Endothelial cell of umbilical vein (primary cell): ENCODE data around the gene PDGFB. TPM values are rescaled to one million over a fixed set of nuclear protein-coding genes. Genes with fewer than 3 reads are reported as not detected.

Experiments used
- BruUV-seq: library from RNA; stranded (reverse); fragments of 400-500 nt; replicated peaks from 2 replicates; lab custom pipeline; 2021; lab: Mats Ljungman, UMichigan
- CTCF ChIA-PET: fragments of 300-600, 350-600 bp; sonication (Branson Sonifier 250); formaldehyde crosslinking; loops from one replicate; lab custom pipeline; 2021; ENCODE audit warnings: antibody characterized with exemption, inconsistent platforms; lab: Charles Lee
- POLR2A ChIA-PET: fragments of 300-600, 350-600 bp; sonication (Branson Sonifier 250); formaldehyde crosslinking; loops from one replicate; lab custom pipeline; 2021; ENCODE audit warnings: antibody characterized with exemption, inconsistent platforms; lab: Charles Lee
- DNase-seq: peaks from one replicate; pipeline ENCODE4 v3.0.0-alpha.2; 2011; ENCODE audit warnings: low read depth, low spot score
- FAIRE-seq: peaks from 2 replicates; lab custom pipeline; 2011; peaks lifted over from hg19 to GRCh38; lab: Jason Lieb, UNC
- H2AFZ ChIP-seq: 2 replicates; pipeline ENCODE4 v1.6.0; 2012; ENCODE audit warnings: low read depth, low read length, control low read depth, inconsistent platforms
- H3K27ac ChIP-seq: 2 replicates; pipeline ENCODE4 v1.5.1; 2011; ENCODE audit warnings: low read depth, mild to moderate bottlenecking, control low read depth, low read length, moderate library complexity; ENCODE audit not compliant: insufficient read depth
- H3K27me3 ChIP-seq, 2 experiments: 2 replicates each; pipeline versions ENCODE4 v1.6.0 to v1.6.1; 2011; ENCODE audit warnings: low read length in 2 of 2, mixed read lengths in 1 of 2; ENCODE audit not compliant: control insufficient read depth in 2 of 2, insufficient read depth in 2 of 2
- H3K36me3 ChIP-seq, 2 experiments: 2 replicates in 1 of 2; 3 replicates in 1 of 2; pipeline ENCODE4 v1.5.1; 2011; ENCODE audit warnings: low read length in 2 of 2, mild to moderate bottlenecking in 1 of 2, moderate library complexity in 1 of 2; ENCODE audit not compliant: control insufficient read depth in 2 of 2, insufficient read depth in 2 of 2; ENCODE audit errors: extremely low read depth in 1 of 2
- H3K4me1 ChIP-seq: 3 replicates; pipeline ENCODE4 v1.5.1; 2011; ENCODE audit warnings: mild to moderate bottlenecking, low read length; ENCODE audit not compliant: control insufficient read depth, insufficient read depth; ENCODE audit errors: extremely low read depth
- H3K4me2 ChIP-seq: 2 replicates; pipeline ENCODE4 v1.6.1; 2011; ENCODE audit warnings: low read length, control low read depth, mixed read lengths; ENCODE audit not compliant: insufficient read depth
- H3K4me3 ChIP-seq, 3 experiments: fragments of 200-600 bp in 1 of 3; sonication (generic), shearing (Covaris generic) in 1 of 3; replicated peaks in 1 of 3; 2 replicates each; pipeline ENCODE4 v1.5.1; 2011 to 2016; ENCODE audit warnings: control low read depth in 3 of 3, low read length in 3 of 3, mild to moderate bottlenecking in 2 of 3, inconsistent platforms in 1 of 3, low read depth in 1 of 3, moderate library complexity in 1 of 3; ENCODE audit not compliant: insufficient read depth in 1 of 3
- H3K79me2 ChIP-seq: 2 replicates; pipeline ENCODE4 v1.6.0; 2012; ENCODE audit warnings: low read length, inconsistent platforms; ENCODE audit not compliant: control insufficient read depth, insufficient read depth
- H3K9ac ChIP-seq: replicated peaks from 2 replicates; pipeline ENCODE3; 2011; ENCODE audit warnings: low read length, control low read depth; ENCODE audit not compliant: insufficient read depth; ENCODE audit errors: extremely low read depth
- H3K9me1 ChIP-seq: replicated peaks from 3 replicates; pipeline ENCODE4 v1.6.0; 2011; ENCODE audit warnings: mild to moderate bottlenecking, low read length; ENCODE audit not compliant: control insufficient read depth, insufficient read depth; ENCODE audit errors: extremely low read depth
- H3K9me3 ChIP-seq: replicated peaks from 2 replicates; pipeline ENCODE4 v1.5.1; 2012; ENCODE audit warnings: low read length, inconsistent platforms; ENCODE audit not compliant: control insufficient read depth, insufficient read depth
- H4K20me1 ChIP-seq: replicated peaks from 2 replicates; pipeline ENCODE3; 2011; ENCODE audit warnings: mild to moderate bottlenecking, low read length; ENCODE audit not compliant: control insufficient read depth, insufficient read depth; ENCODE audit errors: extremely low read depth
- CTCF ChIP-seq, 2 donors: IDR thresholded peaks; 1 replicate in 1 of 2; 2 replicates in 1 of 2; pipeline ENCODE4 v1.5.1; 2011; ENCODE audit warnings: low read length in 2 of 2, mild to moderate bottlenecking in 2 of 2, moderate library complexity in 2 of 2, control low read depth in 1 of 2, inconsistent platforms in 1 of 2, low read depth in 1 of 2; ENCODE audit not compliant: insufficient read depth in 1 of 2; ENCODE audit errors: extremely low read depth in 1 of 2
- EZH2 ChIP-seq: IDR thresholded peaks from 2 replicates; pipeline ENCODE4 v1.6.1; 2012; ENCODE audit warnings: borderline replicate concordance, low read depth, mild to moderate bottlenecking, moderate library complexity, low read length, inconsistent platforms; ENCODE audit not compliant: severe bottlenecking
- FOS ChIP-seq: IDR thresholded peaks from 2 replicates; pipeline ENCODE4 v1.6.1; 2011; ENCODE audit warnings: mild to moderate bottlenecking, low read length, moderate library complexity, borderline replicate concordance; ENCODE audit not compliant: insufficient read depth
- GATA2 ChIP-seq: IDR thresholded peaks from 2 replicates; pipeline ENCODE4 v1.7.0; 2011; ENCODE audit warnings: low read depth, mild to moderate bottlenecking, moderate library complexity, mixed read lengths, low read length; ENCODE audit not compliant: insufficient read length, insufficient read depth
- JUN ChIP-seq: IDR thresholded peaks from 2 replicates; pipeline ENCODE4 v1.6.1; 2011; ENCODE audit warnings: borderline replicate concordance, low read depth; ENCODE audit not compliant: insufficient read length, insufficient read depth
- MAX ChIP-seq: IDR thresholded peaks from 2 replicates; pipeline ENCODE4 v1.6.1; 2011; ENCODE audit not compliant: insufficient read depth, insufficient read length
- MYC ChIP-seq: IDR thresholded peaks from one replicate; pipeline ENCODE4 v1.6.1; 2011; ENCODE audit warnings: mild to moderate bottlenecking, low read depth, low read length
- POLR2A ChIP-seq: IDR thresholded peaks from 2 replicates; pipeline ENCODE4 v1.6.1; 2012; ENCODE audit warnings: low read depth, mild to moderate bottlenecking, control low read depth, low read length
- POLR2AphosphoS5 ChIP-seq: IDR thresholded peaks from 2 replicates; pipeline ENCODE4 v1.6.1; 2012; ENCODE audit warnings: low read depth, mild to moderate bottlenecking, control low read depth, low read length, moderate library complexity; ENCODE audit not compliant: insufficient read depth
- dilution Hi-C: fragments of 300-500 bp; cut with MboI; formaldehyde crosslinking; loops from one replicate; pipeline ENCODE4 v1.15.0; 2019; ENCODE audit warnings: low sequenced_read_pairs; ENCODE audit not compliant: extremely low pct_ligation_motif_present
- intact Hi-C: fragments of 100-400 bp; cut with micrococcal nuclease; formaldehyde crosslinking; loops from one replicate; pipeline ENCODE4 v1.10.0; 2022
- polyA plus RNA-seq, 4 experiments: library from polyadenylated mRNA; depleted of rRNA in 3 of 4; stranded (reverse) in 3 of 4; unstranded in 1 of 4; fragments of >200 nt; gene quantifications; 2 replicates each; pipeline versions ENCODE4 v1.2.1 to v1.2.3, GENCODE V29; 2011 to 2012; ENCODE audit warnings: missing spikeins in 1 of 4
- total RNA-seq: library from RNA; stranded (reverse); gene quantifications from 2 replicates; pipeline ENCODE4 v1.2.3, GENCODE V29; 2021

PDGFB gene
- total and polyA plus RNA-seq, 2 donors (not counting 3 experiments of a cell fraction or from before 2014, with no cell fraction given): 135 to 240 TPM

GRCh38 chr22:39179841-39180335 lies 64.9 kb downstream of the PDGFB start:
- H4K20me1 ChIP-seq: no peaks in the 10 kb centered on the region
- no TSS peak for BruUV-seq
- peak overlapping the region; percentile 41 for H2AFZ ChIP-seq
- H3K27me3 ChIP-seq: no peaks in the 10 kb centered on the region
- H3K9me1 ChIP-seq: no peaks in the 10 kb centered on the region
- no peak overlapping the region for H3K4me2 ChIP-seq
- H3K4me1 ChIP-seq: peaks cover 51% of the 10 kb centered on the region
- POLR2A ChIA-PET: no interaction called here
- FAIRE-seq: no peak
- H3K9ac ChIP-seq: no peak overlapping the region
- DNase-seq: no peak
- no peaks in the 10 kb centered on the region for H3K79me2 ChIP-seq
- dilution Hi-C loops (no loop called here), intact Hi-C loops (loop anchor here (10.0 kb wide), 1 partner anchor 345 kb away; the partner anchor contains the start of gene ATF4)
- CTCF ChIA-PET: interaction anchor here (0.9 to 1.7 kb wide), 4 partner anchors 11 to 411 kb away, joined by 3 read pairs; no protein-coding TSS in a partner anchor
- H3K27ac ChIP-seq: peak overlapping the region; percentile 99
- no peaks in the 10 kb centered on the region for H3K36me3 ChIP-seq
- no peak for TF ChIP-seq EZH2
- no peak for TF ChIP-seq GATA2
- no peak for TF ChIP-seq POLR2A
- no peak for TF ChIP-seq FOS
- H3K4me3 ChIP-seq: no peak overlapping the region
- no peaks in the 10 kb centered on the region for H3K9me3 ChIP-seq

- DNase-seq (no peak), FAIRE-seq (no peak)
- dilution Hi-C loops: no loop called here
- TF ChIP-seq MYC (no peak), GATA2 (no peak), POLR2AphosphoS5 (no peak), JUN (no peak), CTCF (IDR thresholded peaks at IDR 0.05; ENCODE audit: extremely low read depth in 1 of 2, insufficient read depth in 1 of 2, low read depth in 1 of 2, low read length in 2 of 2) (no peak), MAX (no peak), POLR2A (no peak), EZH2 (no peak), FOS (no peak)
- no TSS peak for BruUV-seq
- intact Hi-C loops: loop anchor here (10.0 kb wide), 1 partner anchor 345 kb away; the partner anchor contains the start of gene ATF4
- H2AFZ ChIP-seq: peak overlapping the region; percentile 41
- H3K4me2 ChIP-seq: no peak overlapping the region
- ChIA-PET CTCF (interaction anchor here (0.9 to 1.7 kb wide), 3 partner anchors 38 to 410 kb away, joined by 3 read pairs; no protein-coding TSS in a partner anchor), POLR2A (no interaction called here)
- H3K27ac ChIP-seq: peak overlapping the region; percentile 99
- H3K9me1 ChIP-seq: no peaks in the 10 kb centered on the region
- H3K4me3 ChIP-seq: no peak overlapping the region
- no peaks in the 10 kb centered on the region for H3K79me2 ChIP-seq
- H3K4me1 ChIP-seq: peaks cover 49% of the 10 kb centered on the region
- H3K9ac ChIP-seq: peak overlapping the region; percentile 47
- no peaks in the 10 kb centered on the region for H4K20me1 ChIP-seq
- H3K36me3 ChIP-seq: no peaks in the 10 kb centered on the region
- no peaks in the 10 kb centered on the region for H3K27me3 ChIP-seq
- no peaks in the 10 kb centered on the region for H3K9me3 ChIP-seq
Observed at GRCh38 chr22:39179401-39179827, 65.4 kb downstream of the PDGFB start.
